OCI-LY3 (cell line): ENCODE results near the gene KCTD16.

ENCODE experiments used
- H2AFZ ChIP-seq: fragments of 200-600, 300-600 bp; shearing (Covaris generic); 2 replicates; pipeline ENCODE4 v1.6.0; 2014; ENCODE audit warnings: antibody characterized with exemption, low read depth, low read length
- H3K27ac ChIP-seq: fragments of 200-600, 300-600 bp; sonication (generic); 2 replicates; pipeline ENCODE4 v1.5.1; 2014; ENCODE audit warnings: mild to moderate bottlenecking, low read length, moderate library complexity, mixed read lengths
- H3K27me3 ChIP-seq: fragments of 200-600, 300-600 bp; sonication (generic); 2 replicates; pipeline ENCODE4 v1.6.1; 2014; ENCODE audit warnings: low read depth, low read length, mixed read lengths
- H3K36me3 ChIP-seq: fragments of 200-600, 300-600 bp; sonication (generic); replicated peaks from 2 replicates; pipeline ENCODE3; 2014; ENCODE audit warnings: low read depth, low read length, mixed read lengths
- H3K4me1 ChIP-seq: fragments of 300-600, 200-600 bp; sonication (generic); 2 replicates; pipeline ENCODE4 v1.6.1; 2014; ENCODE audit warnings: low read length, mixed read lengths
- H3K4me2 ChIP-seq: fragments of 200-600, 300-600 bp; sonication (generic); 2 replicates; pipeline ENCODE4 v1.6.1; 2014; ENCODE audit warnings: low read length, mixed read lengths
- H3K4me3 ChIP-seq: fragments of 300-600, 200-600 bp; sonication (generic); 2 replicates; pipeline ENCODE4 v1.5.1; 2014; ENCODE audit warnings: antibody characterized with exemption, mild to moderate bottlenecking, low read length, moderate library complexity
- H3K79me2 ChIP-seq: fragments of 300-600, 200-600 bp; shearing (Covaris generic); 2 replicates; pipeline ENCODE4 v1.6.1; 2014; ENCODE audit warnings: mild to moderate bottlenecking, low read length, mixed read lengths
- H3K9ac ChIP-seq: fragments of 300-600, 200-600 bp; shearing (Covaris generic); 2 replicates; pipeline ENCODE4 v1.6.0; 2014; ENCODE audit warnings: mild to moderate bottlenecking, low read length, moderate library complexity
- H3K9me3 ChIP-seq: fragments of 200-600, 300-600 bp; shearing (Covaris generic); 2 replicates; pipeline ENCODE4 v1.6.1; 2014; ENCODE audit warnings: low read length, mixed read lengths; ENCODE audit not compliant: insufficient read depth
- H4K20me1 ChIP-seq: fragments of 200-600, 300-600 bp; sonication (generic); 2 replicates; pipeline ENCODE4 v1.6.1; 2016; ENCODE audit warnings: low read length, mixed read lengths; ENCODE audit not compliant: insufficient read depth
- EZH2phosphoT487 ChIP-seq: fragments of 200-600 bp; shearing (Covaris generic); IDR thresholded peaks from 2 replicates; pipeline ENCODE4 v1.6.1; 2018; ENCODE audit warnings: antibody characterized with exemption, mixed run types, low read depth
- TF ChIP-seq, protein P1 (sequence below): fragments of 200-600, 300-600 bp; sonication (generic); IDR thresholded peaks from 2 replicates; pipeline ENCODE4 v1.5.1; 2014; ENCODE audit warnings: antibody characterized with exemption, low read length, low read depth

The KCTD16 gene

DNA sequence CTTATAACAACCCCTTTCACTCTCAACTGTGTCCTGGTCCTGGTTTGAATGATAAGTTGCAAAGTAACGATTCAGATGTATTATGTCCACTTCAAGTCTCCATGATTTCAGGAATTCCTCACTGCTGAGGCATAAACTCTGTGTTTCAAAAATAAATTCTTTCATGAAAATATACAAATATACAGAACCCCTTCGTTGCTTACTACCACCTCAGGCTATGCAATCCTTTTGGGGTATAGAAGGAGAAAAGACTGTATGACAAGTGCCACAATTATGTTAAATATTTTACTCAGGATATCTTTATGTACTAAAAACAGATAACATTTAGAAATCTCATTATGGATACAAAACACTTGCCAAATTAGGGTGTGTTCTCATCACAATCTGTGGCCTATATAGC lies 190.7 kb downstream of the KCTD16 start:
- no peak overlapping the region for H3K27ac ChIP-seq

DNA sequence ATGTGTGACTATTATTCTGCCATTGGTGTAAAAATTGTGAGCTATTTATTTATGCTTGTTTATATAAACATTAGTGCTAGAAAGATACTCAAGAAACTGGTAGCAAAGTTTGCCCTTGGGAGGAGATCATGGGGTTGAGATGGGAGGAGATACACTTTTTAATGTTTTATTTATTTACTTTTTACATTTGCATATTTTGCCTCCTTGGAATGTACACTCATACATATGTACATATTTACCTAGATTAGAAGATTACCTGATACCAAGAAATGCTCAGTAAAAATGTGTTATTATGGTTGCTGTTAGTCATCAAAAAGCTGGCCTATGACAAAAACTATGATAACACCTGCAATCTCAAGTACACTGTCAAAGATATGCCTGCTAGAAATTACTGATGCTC lies 195.2 kb downstream of the KCTD16 start:
- H3K4me1 ChIP-seq = no peaks in the 10 kb centered on the region

More for the DNA sequence above, 190.7 kb downstream of the KCTD16 start:
- no peaks in the 10 kb centered on the region for H3K4me1 ChIP-seq
- H3K36me3 ChIP-seq = no peaks in the 10 kb centered on the region
- no peaks in the 10 kb centered on the region for H3K79me2 ChIP-seq
- no peak for TF ChIP-seq EZH2phosphoT487
- TF ChIP-seq, protein P1, sequence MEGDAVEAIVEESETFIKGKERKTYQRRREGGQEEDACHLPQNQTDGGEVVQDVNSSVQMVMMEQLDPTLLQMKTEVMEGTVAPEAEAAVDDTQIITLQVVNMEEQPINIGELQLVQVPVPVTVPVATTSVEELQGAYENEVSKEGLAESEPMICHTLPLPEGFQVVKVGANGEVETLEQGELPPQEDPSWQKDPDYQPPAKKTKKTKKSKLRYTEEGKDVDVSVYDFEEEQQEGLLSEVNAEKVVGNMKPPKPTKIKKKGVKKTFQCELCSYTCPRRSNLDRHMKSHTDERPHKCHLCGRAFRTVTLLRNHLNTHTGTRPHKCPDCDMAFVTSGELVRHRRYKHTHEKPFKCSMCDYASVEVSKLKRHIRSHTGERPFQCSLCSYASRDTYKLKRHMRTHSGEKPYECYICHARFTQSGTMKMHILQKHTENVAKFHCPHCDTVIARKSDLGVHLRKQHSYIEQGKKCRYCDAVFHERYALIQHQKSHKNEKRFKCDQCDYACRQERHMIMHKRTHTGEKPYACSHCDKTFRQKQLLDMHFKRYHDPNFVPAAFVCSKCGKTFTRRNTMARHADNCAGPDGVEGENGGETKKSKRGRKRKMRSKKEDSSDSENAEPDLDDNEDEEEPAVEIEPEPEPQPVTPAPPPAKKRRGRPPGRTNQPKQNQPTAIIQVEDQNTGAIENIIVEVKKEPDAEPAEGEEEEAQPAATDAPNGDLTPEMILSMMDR = no peak
- no peak overlapping the region for H3K4me3 ChIP-seq
- H3K4me2 ChIP-seq = no peak overlapping the region
- H4K20me1 ChIP-seq = no peaks in the 10 kb centered on the region
- no peaks in the 10 kb centered on the region for H3K27me3 ChIP-seq
- no peak overlapping the region for H2AFZ ChIP-seq
- no peak overlapping the region for H3K9ac ChIP-seq
- H3K9me3 ChIP-seq = no peaks in the 10 kb centered on the region

DNA sequence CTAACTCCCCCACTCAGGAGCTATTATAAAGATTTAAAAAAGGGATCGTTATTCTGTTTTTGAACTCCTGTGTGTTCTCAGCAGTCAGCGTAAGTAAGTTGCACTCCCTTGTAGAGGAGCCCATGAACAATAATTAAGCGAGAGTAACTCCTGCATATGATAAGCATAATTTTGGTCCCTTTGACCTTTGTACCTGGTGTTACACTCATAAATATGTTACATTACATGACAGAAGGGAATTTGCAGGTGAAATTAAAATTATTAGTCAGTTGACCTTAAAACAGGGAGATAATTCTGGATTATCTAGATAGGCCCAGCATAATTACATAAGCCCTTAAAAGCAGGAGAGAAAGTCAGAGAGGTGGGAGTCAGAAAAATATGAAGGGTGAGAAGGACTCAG lies 197.3 kb downstream of the KCTD16 start:
- no peaks in the 10 kb centered on the region for H3K9me3 ChIP-seq
- H2AFZ ChIP-seq = no peak overlapping the region
- no peaks in the 10 kb centered on the region for H3K4me1 ChIP-seq
- no peaks in the 10 kb centered on the region for H4K20me1 ChIP-seq
- no peaks in the 10 kb centered on the region for H3K36me3 ChIP-seq
- no peak overlapping the region for H3K27ac ChIP-seq
- TF ChIP-seq, protein P1 = no peak
- no peak for TF ChIP-seq EZH2phosphoT487
- H3K9ac ChIP-seq = no peak overlapping the region
- no peak overlapping the region for H3K4me2 ChIP-seq
- H3K27me3 ChIP-seq = no peaks in the 10 kb centered on the region
- no peaks in the 10 kb centered on the region for H3K79me2 ChIP-seq
- no peak overlapping the region for H3K4me3 ChIP-seq

More for the DNA sequence above, 195.2 kb downstream of the KCTD16 start:
- Histone ChIP-seq H3K36me3 (no peaks in the 10 kb centered on the region), H3K9me3 (no peaks in the 10 kb centered on the region), H4K20me1 (no peaks in the 10 kb centered on the region), H2AFZ (no peak overlapping the region), H3K4me3 (no peak overlapping the region), H3K79me2 (no peaks in the 10 kb centered on the region), H3K27me3 (no peaks in the 10 kb centered on the region), H3K4me2 (no peak overlapping the region), H3K27ac (no peak overlapping the region), H3K9ac (no peak overlapping the region)
- TF ChIP-seq EZH2phosphoT487 = no peak
- TF ChIP-seq, protein P1 = no peak

- Histone ChIP-seq H3K27ac (no peak overlapping the region), H3K9me3 (no peaks in the 10 kb centered on the region), H2AFZ (no peak overlapping the region), H3K4me1 (no peaks in the 10 kb centered on the region), H4K20me1 (no peaks in the 10 kb centered on the region), H3K4me3 (no peak overlapping the region), H3K27me3 (no peaks in the 10 kb centered on the region), H3K79me2 (no peaks in the 10 kb centered on the region), H3K4me2 (no peak overlapping the region), H3K36me3 (no peaks in the 10 kb centered on the region), H3K9ac (no peak overlapping the region)
- TF ChIP-seq, protein P1 = no peak
- no peak for TF ChIP-seq EZH2phosphoT487
Observed at GRCh38 chr5:144368556-144368955, 197.9 kb downstream of the KCTD16 start.
